IPS-15b (cell line): ENCODE data around the gene FAM107A.
A peak's percentile ranks its signal among the peaks of the same experiment; 100 is the strongest.

Experiments used
- H3K27me3 ChIP-seq: one replicate; pipeline ENCODE4 v1.6.1; 2013; ENCODE audit warnings: low read length; ENCODE audit not compliant: control insufficient read depth, insufficient read depth
- H3K36me3 ChIP-seq: one replicate; pipeline ENCODE4 v1.6.1; 2013; ENCODE audit warnings: low read length; ENCODE audit not compliant: control insufficient read depth, insufficient read depth
- H3K4me1 ChIP-seq: one replicate; pipeline ENCODE4 v1.6.1; 2013; ENCODE audit warnings: mild to moderate bottlenecking, low read length; ENCODE audit not compliant: control insufficient read depth, insufficient read depth
- H3K4me3 ChIP-seq: one replicate; pipeline ENCODE4 v1.5.1; 2013; ENCODE audit warnings: low read depth, low read length
- H3K9ac ChIP-seq: one replicate; pipeline ENCODE4 v1.6.1; 2013; ENCODE audit warnings: low read depth, mild to moderate bottlenecking, low read length
- H3K9me3 ChIP-seq: one replicate; pipeline ENCODE4 v1.6.1; 2013; ENCODE audit warnings: mild to moderate bottlenecking, low read length; ENCODE audit not compliant: control insufficient read depth, insufficient read depth

The FAM107A gene, protein sequence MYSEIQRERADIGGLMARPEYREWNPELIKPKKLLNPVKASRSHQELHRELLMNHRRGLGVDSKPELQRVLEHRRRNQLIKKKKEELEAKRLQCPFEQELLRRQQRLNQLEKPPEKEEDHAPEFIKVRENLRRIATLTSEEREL

DNA sequence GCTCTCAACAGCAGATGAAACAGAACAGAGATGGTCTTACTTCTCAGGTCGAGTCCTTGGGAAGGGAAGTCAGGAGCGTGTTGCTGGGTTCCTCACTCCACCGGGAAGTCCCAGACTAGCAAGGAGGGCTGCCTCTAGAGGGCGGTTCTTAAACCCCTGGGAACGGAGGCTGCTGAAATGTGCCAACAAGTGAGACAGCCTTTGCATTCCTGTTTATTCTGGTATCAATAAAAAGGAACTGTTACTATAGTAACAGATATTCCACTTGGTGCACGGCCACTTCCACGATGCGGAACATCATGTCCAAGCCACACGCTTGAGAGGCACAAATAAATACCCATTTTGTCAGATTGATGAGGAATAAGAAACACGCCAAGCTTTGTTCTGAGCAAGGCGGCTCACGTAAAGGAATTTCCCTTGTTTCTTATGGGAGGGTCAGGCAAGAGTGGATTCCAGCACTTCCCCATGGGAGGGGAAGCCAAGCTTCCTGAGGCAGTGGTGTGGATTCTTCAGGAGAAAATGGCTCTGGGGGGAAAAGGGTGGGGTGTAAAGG is at the start of gene FAM107A:
Gene FAM107A (minus strand): TSS at position 123 of the 553 bp plus-strand sequence. CDS start 7,531 bp downstream, outside the sequence.
- H3K9ac ChIP-seq = peak within 1 kb of the TSS; percentile 39
- H3K36me3 ChIP-seq = no peaks in the 10 kb centered on the region
- H3K9me3 ChIP-seq = no peaks in the 10 kb centered on the region
- no peak within 1 kb of the TSS for H3K4me3 ChIP-seq
- H3K4me1 ChIP-seq = peaks cover 15% of the 10 kb centered on the region
- H3K27me3 ChIP-seq = peaks cover 6% of the 10 kb centered on the region

- H3K36me3 ChIP-seq = no peaks in the 10 kb centered on the region
- no peak overlapping the region for H3K4me3 ChIP-seq
- H3K4me1 ChIP-seq = no peaks in the 10 kb centered on the region
- no peak overlapping the region for H3K9ac ChIP-seq
- no peaks in the 10 kb centered on the region for H3K27me3 ChIP-seq
- no peaks in the 10 kb centered on the region for H3K9me3 ChIP-seq
Measured at GRCh38 chr3:58625196-58625824, 48.1 kb upstream of the FAM107A start.

DNA sequence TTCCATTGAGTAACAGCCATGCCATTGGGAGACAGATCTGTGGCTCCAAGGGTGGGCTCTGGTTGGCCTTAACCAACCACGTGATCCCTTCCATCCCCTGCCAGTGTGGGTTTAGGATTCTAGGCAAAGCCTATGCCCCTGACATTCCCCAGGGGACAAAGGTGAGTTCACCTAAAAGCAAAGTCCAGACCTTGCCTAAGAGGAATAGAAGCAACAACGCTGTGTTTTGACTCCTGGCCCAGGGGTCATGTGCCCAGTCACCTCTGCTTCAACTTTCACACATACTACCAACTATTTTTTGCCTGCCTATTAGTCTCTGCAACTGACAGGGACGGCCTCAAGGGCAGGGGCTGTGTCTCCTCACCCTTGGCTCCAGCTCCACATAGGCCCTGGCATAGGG is 47.4 kb upstream of the FAM107A start:
- H3K27me3 ChIP-seq = no peaks in the 10 kb centered on the region
- H3K9me3 ChIP-seq = no peaks in the 10 kb centered on the region
- no peaks in the 10 kb centered on the region for H3K36me3 ChIP-seq
- no peak overlapping the region for H3K9ac ChIP-seq
- H3K4me1 ChIP-seq = no peaks in the 10 kb centered on the region
- no peak overlapping the region for H3K4me3 ChIP-seq

- H3K27me3 ChIP-seq = no peaks in the 10 kb centered on the region
- no peaks in the 10 kb centered on the region for H3K9me3 ChIP-seq
- no peaks in the 10 kb centered on the region for H3K4me1 ChIP-seq
- H3K36me3 ChIP-seq = no peaks in the 10 kb centered on the region
- no peak overlapping the region for H3K9ac ChIP-seq
- no peak overlapping the region for H3K4me3 ChIP-seq
Measured at GRCh38 chr3:58623961-58624360, 46.8 kb upstream of the FAM107A start.

- no peaks in the 10 kb centered on the region for H3K36me3 ChIP-seq
- no peaks in the 10 kb centered on the region for H3K9me3 ChIP-seq
- H3K4me3 ChIP-seq = no peak overlapping the region
- H3K9ac ChIP-seq = no peak overlapping the region
- H3K4me1 ChIP-seq = no peaks in the 10 kb centered on the region
- H3K27me3 ChIP-seq = no peaks in the 10 kb centered on the region
Measured at GRCh38 chr3:58623478-58623877, 46.3 kb upstream of the FAM107A start.

DNA sequence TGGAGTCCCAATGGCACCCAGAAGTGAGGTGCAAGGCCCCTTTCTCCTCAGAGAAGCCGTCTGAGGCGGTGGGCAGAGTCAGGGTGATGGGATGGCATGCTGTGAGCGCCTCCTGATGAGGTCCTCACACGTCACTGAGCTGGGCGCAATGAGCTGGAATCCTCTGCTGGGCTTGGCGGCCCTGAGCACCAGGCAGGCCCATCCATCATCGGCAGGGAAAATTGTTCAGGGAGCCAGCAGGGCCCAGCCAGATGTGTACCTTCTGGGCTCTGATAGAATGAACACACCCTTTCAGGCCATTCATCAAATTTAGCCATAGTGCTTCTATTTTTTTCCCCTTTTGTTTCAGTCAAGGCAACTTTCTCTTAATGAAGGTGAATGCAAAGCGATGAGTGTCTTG is 45.7 kb upstream of the FAM107A start:
- Histone ChIP-seq H3K4me3 (no peak overlapping the region), H3K36me3 (no peaks in the 10 kb centered on the region), H3K9ac (no peak overlapping the region), H3K27me3 (no peaks in the 10 kb centered on the region), H3K4me1 (no peaks in the 10 kb centered on the region), H3K9me3 (no peaks in the 10 kb centered on the region)

DNA sequence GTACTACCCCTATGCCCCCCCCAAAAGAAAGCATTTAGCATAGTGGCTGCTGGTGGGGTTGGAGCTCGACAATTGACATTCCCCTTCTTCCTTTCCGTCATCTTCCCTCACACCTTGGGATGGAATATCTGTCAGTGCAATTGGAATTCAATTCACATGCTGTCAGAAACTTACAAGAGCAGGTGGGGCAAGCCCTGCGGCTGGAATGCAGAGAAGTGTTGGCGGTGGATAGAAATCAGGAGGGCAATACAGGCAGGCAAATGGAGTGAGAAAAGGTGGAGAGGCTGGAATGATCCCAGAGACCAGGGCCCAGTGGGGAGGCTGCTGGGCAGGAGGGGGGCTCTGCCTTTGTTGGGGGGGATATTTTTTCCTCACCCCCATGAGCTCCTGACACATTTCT is 45.2 kb upstream of the FAM107A start:
- no peaks in the 10 kb centered on the region for H3K9me3 ChIP-seq
- no peaks in the 10 kb centered on the region for H3K27me3 ChIP-seq
- H3K4me1 ChIP-seq = no peaks in the 10 kb centered on the region
- no peaks in the 10 kb centered on the region for H3K36me3 ChIP-seq
- no peak overlapping the region for H3K4me3 ChIP-seq
- no peak overlapping the region for H3K9ac ChIP-seq

- no peaks in the 10 kb centered on the region for H3K9me3 ChIP-seq
Measured at GRCh38 chr3:58621086-58621830, 44.1 kb upstream of the FAM107A start.

DNA sequence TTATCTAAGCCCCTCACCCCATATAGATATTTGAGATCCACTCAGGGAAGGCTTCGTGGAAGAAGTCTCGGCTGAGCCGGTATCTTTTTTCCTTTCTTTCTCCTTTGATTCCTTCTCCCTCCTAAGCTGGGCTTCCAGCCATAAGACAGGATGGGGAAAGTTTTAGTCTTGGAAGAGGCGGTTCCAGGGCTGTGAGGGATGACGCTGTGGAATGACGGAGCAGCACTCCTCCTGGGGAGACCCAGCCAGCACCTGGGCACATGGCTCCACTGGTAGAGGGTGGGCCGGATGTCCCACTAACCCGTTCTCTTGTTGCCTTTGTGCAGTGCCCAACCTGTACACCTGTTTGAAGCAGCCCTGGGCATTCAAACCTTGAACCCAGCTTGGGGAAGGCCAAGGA is 43.2 kb upstream of the FAM107A start:
- Histone ChIP-seq H3K36me3 (no peaks in the 10 kb centered on the region), H3K9ac (no peak overlapping the region), H3K4me3 (no peak overlapping the region), H3K27me3 (no peaks in the 10 kb centered on the region), H3K4me1 (no peaks in the 10 kb centered on the region), H3K9me3 (no peaks in the 10 kb centered on the region)

More at GRCh38 chr3:58621086-58621830, 44.1 kb upstream of the FAM107A start:
- H3K4me3 ChIP-seq = no peak overlapping the region
- H3K9ac ChIP-seq = no peak overlapping the region
- no peaks in the 10 kb centered on the region for H3K4me1 ChIP-seq
- H3K36me3 ChIP-seq = no peaks in the 10 kb centered on the region
- no peaks in the 10 kb centered on the region for H3K27me3 ChIP-seq

DNA sequence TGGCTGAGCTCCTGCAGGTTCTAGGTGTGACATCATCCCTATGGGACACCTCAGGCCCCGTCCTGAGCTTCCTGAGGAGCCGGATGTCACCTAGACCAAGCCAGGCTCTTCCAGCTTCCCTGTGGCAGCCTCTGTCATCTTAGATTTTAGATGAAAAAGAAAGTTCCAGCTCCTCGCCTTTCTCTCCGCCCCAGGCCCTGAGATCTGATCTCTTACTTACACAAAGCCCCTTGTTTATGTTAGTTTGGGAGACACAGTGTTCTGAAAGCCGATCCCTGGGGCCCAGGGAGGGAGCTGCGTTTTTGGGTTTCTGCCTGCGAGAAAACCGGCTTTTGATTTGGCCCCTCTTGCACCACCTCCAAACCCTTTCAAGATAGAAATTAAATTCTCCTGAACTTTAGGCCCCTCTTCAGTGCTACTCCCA is 40.2 kb upstream of the FAM107A start:
- H3K27me3 ChIP-seq = no peaks in the 10 kb centered on the region
- H3K9ac ChIP-seq = no peak overlapping the region
- H3K4me1 ChIP-seq = no peaks in the 10 kb centered on the region
- no peaks in the 10 kb centered on the region for H3K9me3 ChIP-seq
- no peaks in the 10 kb centered on the region for H3K36me3 ChIP-seq
- no peak overlapping the region for H3K4me3 ChIP-seq

- Histone ChIP-seq H3K9ac (no peak overlapping the region), H3K4me1 (no peaks in the 10 kb centered on the region), H3K4me3 (no peak overlapping the region), H3K36me3 (no peaks in the 10 kb centered on the region), H3K27me3 (no peaks in the 10 kb centered on the region), H3K9me3 (no peaks in the 10 kb centered on the region)
Measured at GRCh38 chr3:58613236-58614132, 36.3 kb upstream of the FAM107A start.
